NCI-H187 (cell line): Measurements from ENCODE around the gene DNMBP.
A peak's percentile ranks its signal among the peaks of the same experiment; 100 is the strongest.
"Not testable (repeated sequence)": the region's sequence is repeated elsewhere in the genome, so short reads cannot be mapped to it uniquely, and the experiment has no call there.

ENCODE experiments used
- DNase-seq, 2 experiments: peaks; one replicate each; lab custom pipeline; 2025; lab: John Stamatoyannopoulos, UW

DNMBP gene

DNA sequence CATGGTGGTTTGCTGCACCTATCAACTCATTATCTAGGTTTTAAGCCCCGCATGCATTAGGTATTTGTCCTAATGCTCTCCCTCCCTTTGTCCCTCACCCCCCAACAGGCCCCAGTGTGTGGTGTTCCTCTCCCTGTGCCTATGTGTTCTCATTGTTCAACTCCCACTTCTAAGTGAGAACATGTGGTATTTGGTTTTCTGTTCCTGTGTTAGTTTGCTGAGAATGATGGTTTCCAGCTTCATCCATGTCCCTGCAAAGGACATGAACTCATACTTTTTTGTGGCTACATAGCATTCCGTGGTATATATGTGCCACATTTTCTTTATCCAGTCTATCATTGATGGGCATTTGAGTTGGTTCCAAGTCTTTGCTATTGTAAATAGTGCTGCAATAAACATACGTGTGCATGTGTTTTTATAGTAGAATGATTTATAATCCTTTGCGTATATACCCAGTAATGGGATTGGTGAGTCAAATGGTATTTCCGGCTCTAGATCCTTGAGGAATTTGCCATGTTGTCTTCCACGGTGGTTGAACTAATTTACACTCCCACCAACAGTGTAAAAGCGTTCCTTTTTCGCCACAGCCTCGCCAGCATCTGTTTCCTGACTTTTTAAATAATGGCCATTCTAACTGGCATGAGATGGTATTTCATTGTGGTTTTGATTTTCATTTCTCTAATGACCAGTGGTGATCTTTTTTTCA lies 146.1 kb downstream of the DNMBP start:
- DNase-seq = not testable (repeated sequence)

DNA sequence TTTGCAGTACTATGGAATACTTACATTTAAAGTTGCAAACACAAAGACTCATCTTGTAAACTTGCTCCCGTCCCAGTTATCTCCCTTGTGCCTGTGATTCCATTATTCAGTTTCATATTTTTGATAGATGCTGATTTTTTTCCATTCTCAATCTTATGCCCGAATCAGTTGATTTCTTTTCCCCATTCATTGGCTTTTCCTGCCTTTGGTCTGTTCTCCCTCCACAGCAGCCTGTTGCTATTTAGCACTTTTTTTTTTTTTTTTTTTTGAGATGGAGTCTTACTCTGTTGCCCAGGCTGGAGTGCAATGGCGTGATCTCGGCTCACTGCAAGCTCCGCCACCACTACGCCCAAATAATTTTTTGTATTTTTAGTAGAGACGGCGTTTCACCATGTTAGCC lies 149.3 kb downstream of the DNMBP start:
- DNase-seq = no peak

DNA sequence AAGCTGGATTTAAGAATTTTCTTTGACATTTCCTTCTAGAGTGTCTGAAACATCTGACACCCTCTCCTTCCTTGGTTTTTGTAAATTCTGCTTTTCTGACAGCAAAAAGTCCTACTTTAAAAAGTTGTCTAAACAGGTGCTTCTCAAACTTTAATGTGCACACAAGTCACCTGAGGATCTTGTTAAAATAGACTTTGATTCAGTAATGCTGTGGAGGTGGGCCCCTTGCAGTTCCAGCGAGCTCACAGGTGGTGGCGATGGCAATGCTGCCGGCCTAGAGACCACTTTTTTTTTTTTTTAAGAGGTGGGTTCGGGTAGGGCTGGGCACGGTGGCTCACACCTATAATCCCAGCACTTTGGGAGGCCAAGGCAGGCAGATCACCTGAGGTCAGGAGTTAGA lies 150.2 kb downstream of the DNMBP start:
- DNase-seq = no peak

DNA sequence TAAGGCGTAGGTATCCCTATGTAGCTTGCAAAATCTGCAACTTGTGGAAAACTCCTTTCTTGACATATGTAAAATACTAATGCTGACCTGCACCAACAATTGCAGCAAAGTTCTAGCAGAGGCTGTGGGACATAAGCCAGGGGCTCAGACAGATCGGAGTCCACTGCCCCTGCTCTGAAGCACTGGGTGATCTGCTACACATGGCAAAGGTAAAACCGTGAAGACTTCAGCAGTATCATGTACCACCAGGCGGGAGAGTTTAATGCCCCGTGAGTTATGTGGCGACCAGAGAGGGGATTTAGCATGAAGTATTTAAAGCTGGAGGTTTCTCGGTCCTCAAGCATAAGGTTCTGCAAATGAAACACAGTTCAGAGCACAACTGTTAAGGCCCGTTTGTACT lies 150.9 kb downstream of the DNMBP start:
- DNase-seq = no peak

DNA sequence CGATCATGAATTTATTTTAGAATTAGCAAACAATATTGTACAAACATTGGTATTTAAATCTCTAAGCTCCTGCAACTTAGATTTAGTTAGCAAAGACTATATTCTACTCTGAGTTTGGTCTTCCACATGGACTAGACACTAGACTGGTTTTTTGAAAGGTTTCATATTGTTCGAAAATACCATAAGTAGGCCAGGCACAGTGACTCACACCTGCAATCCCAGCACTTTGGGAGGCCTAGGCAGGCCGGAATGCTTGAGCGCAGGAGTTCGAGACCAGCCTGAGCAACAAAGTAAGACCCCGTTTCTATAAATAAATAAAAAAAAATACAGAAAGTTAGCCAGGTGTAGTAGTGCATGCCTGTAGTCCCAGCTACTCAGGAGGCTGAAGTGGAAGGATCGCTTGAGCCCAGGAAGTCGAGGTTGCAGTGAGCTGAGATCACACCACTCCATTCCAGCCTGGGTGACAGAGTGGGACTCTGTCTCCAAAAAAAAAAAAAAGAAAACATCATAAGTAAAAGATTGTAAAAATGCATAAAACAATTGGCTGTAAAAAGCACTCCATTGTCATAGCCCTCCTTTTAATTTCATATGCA lies 154.2 kb downstream of the DNMBP start:
- no peak for DNase-seq

DNA sequence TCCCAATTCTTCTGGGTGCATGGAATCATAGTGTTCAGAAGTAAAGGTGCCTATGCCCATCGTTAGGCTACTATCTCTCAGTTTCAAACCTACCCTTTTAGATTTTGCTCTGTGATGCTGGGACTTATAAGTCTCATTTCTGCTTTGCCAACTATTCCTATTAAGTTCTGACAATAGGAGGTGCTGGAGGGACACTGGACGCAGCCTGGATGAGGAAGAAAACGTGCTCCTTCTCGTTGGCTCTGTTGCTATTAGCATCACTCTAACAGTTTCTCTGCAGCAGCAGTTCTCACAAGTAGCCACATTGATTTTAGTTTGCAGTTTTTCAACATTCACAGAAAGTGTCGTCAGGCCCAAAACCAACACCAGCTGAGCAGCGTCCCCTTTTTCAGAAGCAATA lies 154.9 kb downstream of the DNMBP start:
- no peak for DNase-seq

DNA sequence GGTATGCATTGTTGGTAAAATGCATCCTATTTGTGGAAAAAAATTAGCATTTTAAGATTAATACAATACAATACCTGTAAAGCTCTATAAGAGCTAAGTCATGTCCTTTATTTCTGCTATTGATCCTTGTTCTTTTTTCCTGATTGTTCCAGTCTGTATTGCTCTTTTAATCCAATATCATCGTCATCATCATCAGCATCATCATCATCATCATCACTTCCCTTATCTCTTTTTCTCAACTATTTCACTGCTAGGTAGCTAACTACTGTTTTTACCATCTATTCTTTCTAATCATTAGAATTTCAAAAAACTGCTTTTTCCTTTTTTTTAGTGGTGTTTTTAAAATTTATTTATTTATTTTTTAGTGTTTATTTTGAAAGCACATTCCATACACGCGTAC lies 156.1 kb downstream of the DNMBP start:
- DNase-seq = no peak

DNA sequence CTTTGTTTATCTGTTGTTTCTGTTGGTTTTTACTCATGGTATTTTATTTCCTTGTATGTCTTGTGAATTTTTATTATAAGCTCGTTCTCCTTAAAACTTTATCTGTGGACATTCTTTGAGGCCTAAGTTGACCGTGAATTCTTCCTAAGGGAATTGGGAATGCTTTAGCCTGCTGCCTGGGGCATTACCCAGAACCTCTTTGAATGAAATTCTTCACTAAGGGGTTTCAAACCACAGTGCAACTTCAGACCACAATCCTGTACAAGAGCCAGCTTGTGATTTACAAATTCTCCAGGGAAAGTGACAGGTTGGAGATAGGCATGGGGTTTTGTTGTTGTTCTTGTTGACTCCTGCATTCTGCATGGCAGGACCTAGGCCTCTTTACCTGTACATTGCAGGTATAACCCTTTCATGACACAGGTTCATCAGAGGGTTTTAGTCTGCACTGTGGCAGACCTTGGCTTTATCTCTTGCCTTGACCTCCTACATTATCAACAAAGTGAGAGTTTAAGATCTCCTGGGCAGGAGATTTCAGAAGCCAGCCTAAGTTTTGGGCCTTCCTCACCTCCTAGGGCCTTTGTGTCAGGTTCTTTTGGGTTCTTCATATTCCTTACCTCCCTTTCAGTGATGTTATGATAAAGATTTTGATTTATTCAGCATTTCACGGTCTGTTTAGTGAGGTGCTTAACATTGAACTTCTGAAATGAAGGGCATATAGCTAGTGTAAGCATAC lies 157.1 kb downstream of the DNMBP start:
- no peak for DNase-seq

DNA sequence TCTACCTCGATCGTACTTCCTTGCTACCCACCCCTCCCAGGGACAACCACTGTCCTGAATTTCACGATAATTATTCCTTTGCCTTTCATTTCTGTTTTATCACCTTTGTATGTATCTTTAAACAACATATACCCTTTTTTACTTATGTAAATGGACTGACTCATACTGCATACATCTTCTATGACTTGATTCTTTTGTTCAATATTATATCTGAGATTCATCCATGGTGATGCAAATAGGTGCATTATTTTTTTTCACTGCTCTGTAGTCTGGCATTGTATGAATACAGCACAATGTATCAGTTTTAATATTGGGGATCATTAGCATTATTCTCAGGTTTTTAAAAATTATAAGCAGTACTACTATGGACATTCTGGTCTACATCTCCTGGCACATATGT lies 157.9 kb downstream of the DNMBP start:
- DNase-seq = no peak

DNA sequence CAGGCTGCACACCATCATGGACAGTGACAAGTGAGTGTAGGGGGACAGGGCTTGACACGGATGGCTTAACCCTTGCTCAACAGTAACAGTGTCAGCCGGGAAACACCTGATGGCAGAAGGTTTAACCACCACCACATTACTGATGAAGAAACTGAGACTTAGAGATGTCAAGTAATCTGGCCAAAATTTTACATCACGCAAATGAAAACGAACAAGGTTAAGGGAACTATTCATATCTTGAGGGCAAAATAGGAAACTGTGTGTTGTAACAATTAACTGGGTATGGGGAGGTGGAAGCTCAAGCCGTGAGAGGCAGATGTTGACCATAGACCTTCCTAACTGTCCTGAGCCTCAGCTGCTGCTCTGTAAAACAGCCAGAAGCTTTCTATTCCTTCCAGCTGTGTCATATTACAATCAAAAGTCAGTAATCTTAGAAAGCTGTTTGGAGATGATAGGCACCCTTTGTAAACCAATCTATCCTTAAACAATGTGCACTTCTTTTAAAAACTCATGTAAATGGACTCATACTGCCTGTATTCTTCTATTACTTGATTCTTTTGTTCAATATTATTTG lies 158.9 kb downstream of the DNMBP start:
- no peak for DNase-seq

DNA sequence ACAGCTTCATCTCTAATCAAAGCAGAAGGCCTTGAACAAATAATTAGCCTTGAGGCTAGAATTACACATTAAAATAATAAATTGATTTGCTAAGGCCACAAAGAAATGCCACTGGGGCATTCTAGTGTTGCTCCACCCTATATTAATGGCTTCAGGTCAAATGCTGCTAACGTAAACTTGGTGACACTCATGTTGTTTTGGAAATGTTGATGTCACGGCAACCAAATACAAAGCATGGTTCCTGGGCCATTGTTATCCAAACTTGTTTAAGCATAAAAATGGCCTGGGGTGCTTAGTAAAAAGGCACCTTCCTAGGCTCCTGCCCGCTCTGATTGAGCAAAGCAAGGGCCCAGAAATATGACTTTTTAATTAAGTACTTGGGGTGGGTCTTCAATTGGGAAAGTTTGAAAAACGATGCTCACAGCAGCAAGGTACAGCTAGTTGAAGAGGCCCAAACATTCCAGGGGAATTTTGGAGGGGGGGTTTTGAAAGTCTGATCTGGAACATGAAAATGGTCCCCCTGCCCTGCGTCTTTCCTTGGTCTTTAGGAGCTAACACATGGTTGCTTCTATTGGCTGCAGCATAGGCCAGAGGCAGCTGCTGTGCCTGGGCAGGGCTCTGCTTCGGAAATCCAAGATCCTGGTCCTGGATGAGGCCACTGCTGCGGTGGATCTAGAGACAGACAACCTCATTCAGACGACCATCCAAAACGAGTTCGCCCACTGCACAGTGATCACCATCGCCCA lies 159.6 kb downstream of the DNMBP start:
- no peak for DNase-seq

DNA sequence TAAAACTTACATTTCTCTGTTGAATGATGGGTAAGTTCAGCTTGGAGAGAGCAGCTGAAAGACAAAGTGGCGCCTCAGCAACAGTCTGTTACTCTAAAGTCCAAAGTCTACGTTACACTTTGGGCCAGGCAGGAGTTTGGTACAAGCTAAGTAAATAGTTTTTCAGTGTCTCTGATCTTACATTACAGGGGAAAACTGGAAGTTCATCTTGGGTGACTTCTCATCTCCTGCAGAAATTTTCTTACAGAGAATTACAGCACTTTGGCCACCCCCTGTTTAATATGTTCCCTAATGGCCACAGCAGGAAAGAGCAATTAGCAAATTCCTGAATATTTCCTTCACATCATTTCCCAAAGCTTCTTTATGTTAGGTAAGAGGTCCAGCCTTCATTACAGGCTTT lies 160.2 kb downstream of the DNMBP start:
- no peak for DNase-seq

DNA sequence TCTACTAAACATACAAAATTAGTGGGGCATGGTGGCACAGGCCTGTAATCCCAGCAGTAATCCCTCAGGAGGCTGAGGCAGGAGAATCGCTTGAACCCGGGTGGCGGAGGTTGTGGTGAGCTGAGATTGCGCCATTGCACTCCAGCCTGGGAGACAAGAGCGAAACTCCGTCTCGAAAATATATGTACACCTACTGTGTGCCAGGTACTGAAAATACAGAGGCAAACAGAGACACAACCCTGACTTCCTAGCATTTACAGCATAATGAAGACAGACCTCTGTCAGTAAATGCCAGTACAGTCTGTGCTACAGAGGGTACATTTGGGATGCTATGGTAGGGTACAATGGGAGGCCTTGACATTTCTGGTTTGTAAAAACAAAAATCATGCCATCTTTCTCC lies 160.7 kb downstream of the DNMBP start:
- DNase-seq = no peak

DNA sequence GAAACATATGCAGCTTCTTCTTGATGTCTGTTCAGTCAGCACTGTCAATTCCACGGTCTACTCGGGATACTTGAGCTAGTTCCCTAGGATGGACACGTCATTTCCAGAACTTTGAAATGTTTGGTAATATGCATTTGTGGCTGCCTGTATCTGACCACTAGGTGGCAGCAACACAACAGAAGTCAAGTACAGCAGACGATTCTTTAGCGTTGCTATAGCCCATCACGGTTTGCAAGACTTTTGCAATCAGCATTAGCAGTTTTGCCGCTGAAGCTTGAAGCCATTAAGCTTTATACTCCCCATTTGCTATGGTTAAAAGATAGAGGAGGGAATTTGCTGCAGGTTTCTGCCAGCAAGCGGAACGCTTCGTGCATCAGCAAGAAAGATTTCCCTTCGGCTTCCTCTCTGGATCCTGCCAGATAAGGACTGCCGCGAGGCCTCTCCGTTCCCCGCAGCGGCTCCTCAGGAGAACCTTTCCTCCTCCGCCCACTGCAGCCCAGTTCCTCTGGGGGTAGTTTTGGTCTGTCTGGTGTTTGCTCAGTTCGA lies 163.8 kb downstream of the DNMBP start:
- DNase-seq = peak; percentile 3 to 58

DNA sequence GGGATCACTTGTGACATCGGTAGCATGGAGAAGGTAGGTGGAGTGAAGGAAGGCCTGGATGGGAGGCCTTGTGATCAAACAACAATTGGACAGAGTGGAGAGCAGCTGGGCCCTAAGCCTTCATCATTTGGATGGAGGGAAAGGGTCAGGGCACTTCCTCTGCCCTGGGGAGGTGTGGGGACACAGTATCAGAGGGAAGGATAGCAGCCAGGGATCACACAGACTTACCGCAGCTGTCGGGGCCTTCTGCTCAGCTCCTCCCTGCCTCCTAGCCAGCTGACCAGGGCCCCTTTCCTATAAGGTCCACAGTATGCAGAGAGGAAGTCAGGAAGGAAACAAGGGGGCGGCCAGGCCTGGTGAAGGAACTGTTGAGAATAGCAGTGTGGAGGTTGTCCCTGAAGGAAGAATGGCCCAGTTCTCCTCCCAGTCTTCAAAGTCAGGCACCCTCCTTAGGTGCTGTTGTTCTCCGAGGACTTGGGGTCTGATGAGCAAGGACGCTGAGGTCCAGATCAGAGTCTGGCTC lies 165.3 kb downstream of the DNMBP start:
- no peak for DNase-seq

DNA sequence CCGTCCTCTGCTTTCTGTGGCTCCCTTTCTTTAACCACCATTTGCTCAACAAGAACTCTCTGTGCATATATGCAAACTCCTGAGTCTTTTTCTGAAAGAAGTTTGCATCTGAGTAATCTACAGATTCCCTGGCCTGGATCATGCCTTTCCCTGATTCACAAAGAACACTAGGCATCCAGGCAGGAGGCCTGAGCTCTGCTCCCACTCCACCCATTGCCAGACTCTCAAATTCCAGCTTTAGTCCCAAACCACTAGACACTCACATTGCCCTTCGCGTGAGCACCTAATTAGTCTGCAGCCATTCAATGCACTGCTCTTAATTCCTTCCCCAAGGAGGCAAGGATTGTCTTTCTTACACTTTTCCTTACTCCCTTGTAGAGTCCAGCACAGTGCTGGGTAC lies 166.4 kb downstream of the DNMBP start:
- no peak for DNase-seq

DNA sequence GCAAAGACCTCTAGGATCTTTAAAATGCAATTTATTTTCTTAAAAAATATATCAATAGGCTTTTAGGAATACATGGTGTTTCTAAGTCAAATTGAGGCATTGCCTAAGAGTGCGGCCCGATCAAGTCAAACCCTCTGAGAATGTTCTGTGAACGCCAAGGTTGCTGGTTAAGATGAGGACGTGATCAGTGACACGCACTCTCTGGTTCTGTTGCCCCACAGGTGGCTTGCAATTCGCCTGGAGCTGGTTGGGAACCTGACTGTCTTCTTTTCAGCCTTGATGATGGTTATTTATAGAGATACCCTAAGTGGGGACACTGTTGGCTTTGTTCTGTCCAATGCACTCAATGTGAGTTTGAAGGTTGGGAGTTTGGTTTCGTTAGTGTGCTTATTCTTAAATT lies 168.0 kb downstream of the DNMBP start:
- no peak for DNase-seq

DNA sequence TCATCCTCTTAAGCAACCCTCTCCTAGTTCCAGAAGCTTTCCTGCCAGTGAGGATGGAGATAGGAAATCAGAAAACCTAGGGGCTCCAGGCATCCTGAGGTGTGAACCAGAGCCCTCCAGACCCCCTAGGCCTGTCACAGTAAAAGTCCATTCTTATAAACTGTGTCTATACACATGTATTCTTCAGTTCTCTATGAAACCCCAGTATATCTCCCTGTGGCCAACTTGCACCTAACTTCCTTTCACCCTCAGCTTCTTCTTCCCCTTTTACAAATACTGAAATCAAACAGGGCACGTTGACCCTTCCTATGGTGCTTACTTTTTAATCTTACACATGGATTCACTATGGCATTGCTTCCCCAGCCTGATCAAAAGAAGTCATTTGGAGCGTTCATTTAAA lies 168.9 kb downstream of the DNMBP start:
- not testable (repeated sequence) for DNase-seq

DNA sequence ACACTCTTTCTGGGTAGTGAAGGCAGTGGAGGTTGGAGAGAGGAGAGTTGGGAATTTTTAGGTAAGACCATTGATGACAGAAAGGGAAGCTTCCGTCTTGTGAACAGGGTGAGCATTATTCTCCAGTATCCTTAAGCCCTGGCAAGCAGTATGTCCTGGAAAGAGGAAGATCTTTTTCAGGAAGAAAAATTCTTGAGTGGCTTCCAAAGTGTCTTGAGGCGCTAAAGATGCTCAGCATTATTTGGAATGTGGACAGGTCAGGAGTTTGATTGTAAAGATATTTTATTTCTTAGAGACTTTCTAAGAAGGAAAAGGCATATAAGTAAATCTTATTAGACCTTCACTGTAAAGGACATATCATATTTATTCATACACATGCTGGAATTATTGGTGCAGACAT lies 173.0 kb downstream of the DNMBP start:
- DNase-seq = no peak

DNA sequence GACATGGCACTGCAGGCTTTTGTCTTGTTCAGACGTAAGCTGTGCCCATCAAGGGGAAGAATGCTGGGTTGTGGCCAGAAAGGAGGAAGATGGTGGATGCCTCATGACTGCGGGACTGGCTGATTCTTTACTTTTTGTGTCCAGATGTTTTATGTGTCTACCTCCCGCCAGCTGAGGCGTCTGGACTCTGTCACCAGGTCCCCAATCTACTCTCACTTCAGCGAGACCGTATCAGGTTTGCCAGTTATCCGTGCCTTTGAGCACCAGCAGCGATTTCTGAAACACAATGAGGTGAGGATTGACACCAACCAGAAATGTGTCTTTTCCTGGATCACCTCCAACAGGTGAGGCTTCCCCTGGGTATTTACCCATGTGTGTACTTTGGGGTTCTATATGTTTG lies 173.8 kb downstream of the DNMBP start:
- DNase-seq = no peak

DNA sequence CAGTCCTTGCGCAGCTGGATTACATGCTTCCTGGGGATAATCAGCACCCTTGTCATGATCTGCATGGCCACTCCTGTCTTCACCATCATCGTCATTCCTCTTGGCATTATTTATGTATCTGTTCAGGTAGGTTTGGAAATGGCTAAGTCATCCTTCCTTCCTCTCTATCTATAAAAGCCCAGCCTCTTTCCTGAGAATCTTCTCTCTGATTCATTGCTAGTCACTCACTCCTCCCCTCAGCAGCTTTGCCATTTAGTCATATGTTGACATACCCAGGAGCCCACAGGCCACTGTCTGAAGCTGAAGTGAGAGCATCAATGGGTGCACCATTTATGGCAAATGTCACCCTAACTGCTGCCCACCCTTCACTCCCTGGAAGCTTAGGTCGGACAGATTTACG lies 175.3 kb downstream of the DNMBP start:
- DNase-seq = no peak

DNA sequence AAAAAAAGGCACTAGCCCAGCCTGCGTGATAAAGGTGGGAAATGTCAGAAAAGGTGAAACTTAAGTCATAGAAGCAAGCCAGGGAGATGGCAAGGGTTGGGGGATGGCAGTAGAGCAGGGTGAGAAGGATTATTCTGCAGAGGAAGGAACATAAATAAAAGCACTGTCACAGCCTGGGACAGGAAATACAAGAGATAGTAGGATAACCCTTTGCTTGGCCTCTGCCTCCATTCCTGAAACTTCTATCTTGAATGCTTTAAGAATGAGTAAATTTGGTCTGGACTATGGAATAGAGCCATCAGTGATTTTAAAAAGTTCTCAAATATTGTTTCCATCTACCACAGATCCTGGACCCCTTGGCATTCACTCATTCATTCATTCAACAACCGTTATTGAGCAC lies 177.3 kb downstream of the DNMBP start:
- no peak for DNase-seq
